NCI-H2227 treated with DMSO at 0.1 percent for 48 hours (cell line): ENCODE results near the gene ABCG8.

Source experiments
- DNase-seq: peaks from one replicate; lab custom pipeline; 2025; lab: John Stamatoyannopoulos, UW

Gene ABCG8

DNA sequence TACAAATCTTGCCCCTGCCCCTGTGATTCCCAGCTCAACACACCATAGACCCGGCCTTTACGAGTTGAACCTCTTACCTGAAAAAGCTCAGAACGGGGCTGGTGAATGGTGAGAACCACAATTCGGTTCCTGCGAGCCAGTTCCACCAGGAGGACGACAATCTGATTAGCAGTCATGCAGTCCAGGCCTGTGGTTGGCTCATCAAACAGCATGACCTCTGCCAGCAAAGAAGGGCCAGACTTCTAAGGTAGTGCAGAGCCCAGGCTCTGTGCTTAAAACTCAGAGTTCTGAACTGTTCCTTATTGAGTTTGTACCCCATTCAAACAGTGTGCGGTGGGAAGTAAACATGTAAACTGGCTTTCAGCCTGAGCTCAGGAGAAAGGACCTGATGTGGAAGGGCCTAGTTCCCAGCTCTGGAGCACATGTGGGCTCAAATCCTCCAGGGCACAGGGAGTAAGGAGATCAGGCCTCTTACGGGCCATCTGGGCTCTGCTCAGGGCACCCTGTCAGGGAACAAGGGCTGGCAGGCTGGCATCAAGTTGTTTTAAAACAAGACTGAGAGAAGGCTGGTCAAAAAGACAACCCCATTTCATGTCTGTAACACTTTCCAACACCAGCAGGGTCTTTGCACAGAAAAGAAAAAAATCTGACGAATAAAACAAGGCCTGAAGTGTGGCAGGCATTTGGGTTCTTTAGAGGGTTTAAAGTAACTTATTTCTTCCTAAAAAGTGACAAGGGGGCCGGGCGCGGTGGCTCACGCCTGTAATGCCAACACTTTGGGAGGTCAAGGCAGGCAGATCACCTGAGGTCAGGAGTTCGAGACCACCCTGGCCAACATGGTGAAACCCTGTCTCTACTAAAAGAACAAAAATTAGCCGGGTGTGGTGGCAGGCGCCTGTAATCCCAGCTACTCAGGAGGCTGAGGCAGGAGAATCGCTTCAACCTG is 12.2 kb upstream of the ABCG8 start:
- DNase-seq, result no peak

DNA sequence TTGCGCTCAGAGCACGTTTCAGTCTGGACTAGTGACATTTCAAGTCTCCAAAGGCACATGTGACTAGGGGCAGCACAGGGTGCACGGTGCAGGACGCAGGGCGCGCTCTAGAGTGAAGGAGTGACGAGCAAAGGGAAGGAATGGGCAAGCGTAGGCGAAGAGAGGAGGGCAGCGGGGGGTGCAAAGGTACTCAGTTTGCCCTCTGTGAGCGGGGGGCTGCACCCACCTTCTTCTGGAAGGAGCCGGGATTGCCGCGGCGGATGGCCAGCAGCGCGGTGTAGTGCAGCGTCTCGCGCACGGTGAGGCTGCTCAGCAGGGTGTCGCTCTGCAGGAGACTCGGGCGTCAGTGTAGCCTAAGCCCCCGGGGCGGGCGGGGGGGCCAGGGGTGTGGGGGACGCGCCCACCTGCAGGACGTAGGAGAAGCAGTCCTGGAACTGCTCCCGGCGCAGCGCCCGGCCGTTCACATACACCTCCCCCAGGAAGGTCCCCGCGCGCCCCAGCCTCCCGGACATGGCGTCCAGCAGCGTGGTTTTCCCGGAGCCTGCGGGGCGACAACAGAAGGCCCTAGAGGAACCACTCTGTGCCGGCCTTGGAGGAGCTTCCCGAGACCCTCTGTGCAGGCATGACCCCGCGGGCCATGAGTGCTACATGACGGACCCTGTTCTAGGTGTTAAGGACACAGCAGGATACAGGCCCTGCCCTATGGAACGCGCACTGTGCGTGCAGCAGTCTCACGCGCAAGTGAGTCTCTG is 7.1 kb upstream of the ABCG8 start:
- no peak for DNase-seq

DNA sequence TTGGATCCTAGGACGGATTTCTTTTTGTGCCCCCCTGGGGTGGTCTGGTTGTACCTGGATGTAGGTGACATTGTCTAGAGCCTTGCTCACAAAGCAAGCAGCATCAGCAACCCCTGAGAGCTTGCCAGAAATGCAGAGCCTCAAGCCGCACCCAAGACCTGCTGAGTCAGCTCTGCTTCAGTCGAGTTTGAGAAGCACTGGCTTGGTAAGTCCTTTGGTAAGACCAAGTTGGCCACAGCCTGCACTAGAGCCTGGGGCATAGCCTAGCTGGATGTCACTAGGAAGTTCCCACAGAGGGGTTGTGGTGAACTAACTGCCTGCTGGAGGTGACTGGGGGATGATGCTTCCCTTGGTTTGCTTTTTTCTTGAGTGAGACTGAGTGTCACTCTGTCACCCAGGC is 6.3 kb upstream of the ABCG8 start:
- DNase-seq, result no peak

DNA sequence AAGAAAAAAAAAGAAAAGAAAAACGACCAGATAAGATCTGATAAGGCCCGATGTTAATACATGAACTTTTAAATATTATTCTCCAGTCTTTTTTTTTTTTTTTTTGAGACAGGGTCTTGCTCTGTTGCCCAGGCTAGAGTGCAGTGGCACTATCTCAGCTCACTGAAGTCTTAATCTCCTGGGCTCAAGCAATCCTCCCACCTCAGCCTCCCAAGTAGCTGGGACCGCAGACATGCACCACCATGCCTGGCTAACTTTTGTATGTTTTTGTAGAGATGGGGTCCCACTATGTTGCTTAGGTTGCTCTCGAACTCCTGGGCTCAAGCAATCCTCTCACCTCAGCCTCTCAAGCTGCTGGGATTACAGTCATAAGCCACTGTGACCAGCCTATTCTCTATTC is 1.7 kb upstream of the ABCG8 start:
- no peak for DNase-seq

DNA sequence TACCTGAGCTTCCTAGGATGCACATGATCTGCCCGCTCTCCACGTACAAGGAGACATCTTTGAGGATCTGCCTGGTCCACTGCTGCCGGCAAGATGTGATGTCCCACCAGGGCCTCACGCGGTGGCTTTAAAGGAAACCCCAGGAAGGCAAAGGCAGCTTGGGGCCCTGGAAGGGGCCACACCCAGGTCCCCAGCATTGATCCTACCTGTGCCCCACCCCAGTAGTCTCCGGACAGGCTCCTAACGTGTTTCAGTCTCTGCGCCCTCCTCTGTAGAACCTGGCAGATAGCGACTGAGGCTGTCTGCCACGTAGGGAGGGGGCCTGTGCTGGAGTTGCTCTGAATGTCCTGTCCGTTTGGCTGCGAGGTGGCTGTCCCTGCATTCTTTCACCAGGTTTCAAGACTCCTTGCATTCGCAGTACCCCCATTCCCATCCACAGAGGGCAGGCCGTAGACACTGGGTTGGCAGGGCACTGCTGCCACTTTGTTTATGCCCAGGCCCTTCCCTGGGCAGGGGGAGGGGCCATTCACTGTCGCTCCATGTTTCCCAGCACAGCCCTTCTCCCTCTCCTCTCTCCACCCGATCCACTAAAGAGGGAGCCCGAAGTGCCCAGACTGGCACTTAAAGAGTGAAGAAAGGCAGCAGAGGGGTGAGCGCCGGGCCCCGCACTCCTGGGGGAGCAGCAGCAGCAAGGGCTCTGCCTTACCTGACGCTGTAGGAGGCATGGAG is 776 bp upstream of the ABCG8 start:
- no peak for DNase-seq

DNA sequence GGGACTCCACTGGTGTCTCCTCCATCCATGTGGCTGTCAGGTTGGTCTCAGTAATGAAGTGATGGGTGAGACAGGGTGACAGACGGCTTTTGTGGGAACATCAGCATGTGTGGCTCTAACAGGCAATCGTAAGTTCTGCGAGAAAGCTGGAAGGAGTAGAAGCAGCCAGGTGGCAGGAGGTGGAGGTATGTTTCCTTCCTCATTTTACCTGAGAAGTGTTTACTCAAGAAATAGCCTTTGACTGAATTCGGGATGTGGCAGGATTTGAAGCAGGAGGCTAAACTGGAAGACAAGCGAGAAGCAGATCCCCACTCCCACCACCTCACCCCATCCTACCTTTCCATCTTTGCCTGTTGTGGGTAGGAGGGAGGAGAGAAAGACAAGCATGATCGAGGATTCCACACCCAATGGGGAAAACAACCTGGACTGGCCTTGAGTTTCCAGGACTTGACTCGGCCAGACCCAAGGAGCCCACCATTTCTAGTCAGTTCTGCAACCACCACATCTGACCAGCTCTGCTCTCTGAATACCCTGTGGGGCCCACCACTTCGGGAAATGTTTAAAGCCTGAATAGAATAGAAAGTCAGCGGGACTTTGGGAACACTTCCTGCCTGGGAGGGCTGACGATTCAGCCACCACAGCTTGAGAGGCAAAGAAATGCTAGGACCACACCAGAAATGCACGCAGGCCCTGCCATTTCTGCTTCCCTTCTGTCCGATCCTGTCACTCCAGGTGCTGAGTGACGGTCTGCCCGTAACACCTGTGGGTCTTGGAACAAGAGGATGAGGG is 1.2 kb downstream of the ABCG8 start:
- DNase-seq, result no peak

DNA sequence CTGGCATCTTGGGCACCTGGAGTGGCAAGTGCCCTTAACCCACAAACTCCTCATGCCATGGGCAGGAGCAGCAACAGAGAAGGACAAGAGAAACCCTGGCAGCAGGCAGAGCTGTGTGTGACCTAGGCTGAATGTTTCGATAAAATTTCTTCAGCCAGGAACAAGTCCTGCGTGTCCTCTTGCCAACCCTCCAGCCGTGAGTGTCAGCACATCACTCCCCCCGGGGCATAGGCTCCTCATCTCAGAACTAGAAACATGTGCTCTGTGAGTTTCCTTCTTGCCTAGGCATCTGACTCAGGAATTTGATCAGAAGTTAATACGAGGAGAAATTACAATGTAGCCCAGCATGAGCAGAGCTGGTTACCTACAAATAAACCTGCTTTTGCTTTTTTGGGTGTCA is 2.2 kb downstream of the ABCG8 start:
- no peak for DNase-seq

DNA sequence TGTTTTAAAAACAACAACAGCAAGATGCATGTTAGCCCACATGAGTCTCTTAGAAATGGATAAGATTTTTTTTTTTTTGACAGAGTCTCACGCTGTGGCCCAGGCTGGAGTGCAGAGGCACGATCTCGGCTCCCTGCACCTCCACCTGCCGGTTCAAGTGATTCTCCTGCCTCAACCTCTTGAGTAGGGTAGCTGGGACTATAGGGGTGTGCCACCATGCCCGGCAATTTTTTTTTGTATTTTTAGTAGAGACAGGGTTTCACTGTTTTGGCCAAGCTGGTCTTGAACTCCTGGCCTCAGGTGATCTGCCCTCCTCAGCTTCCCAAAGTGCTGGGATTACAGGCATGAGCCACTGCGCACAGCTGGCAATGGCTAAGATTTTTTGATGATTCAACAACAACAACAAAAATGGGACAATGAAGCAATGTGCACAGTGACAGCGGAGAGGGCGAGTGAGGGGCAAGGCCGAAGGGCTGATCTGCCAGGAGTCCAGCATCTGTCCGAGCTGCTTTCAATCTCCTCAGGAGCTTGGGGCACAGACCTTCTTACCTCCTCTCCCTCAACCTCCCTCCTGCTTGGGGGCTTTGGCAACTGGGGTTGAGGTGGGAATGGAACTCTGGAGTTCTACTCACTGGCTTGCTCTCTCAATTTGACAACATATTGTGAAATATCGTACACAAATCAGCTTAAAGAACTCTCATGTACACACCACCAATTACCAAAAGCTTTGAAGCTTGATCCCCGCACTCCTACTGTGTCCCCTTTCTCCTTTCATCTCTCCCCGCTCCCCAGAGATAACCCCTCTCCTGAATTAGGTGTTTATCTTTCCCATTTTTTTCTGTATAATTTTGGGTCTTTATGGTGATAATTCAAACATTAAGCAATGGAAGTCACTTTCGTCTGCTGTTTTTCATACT is 3.4 kb downstream of the ABCG8 start:
- no peak for DNase-seq

DNA sequence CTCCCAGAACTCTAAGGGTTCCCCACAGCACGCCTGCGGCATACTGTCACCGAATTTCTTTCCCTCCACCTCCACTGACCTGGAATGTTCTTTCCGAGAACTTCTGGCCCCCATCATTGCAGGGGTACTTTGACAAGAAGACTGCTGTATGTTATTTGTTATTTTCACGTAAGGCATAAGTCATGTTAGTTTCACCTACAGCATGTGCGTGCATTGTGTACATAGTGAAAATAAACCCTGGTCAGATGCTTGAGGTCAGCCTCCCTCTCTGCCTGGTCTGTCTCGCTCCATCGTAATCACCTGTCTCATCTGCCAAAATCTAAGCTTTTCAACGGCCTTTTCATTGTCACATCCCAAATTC is 4.1 kb downstream of the ABCG8 start:
- DNase-seq, result no peak

DNA sequence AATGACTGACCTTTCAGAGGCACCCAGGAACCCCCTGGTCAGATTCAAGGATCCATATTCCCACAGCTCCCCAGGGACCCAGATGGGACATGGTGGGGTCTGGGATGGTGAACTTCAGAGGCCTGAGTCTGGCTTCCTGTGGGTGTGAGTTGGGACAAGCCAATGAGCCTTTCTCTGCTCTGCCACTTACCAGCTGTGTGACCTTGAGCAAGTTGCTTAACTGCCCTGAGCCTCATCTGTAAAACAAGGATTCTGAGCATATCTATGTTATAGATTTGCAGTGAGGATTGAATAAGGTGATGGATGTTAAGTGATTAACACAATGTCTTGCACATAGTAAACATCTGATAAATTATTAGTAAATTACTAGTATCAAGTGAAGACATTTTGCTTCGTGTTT is 6.4 kb downstream of the ABCG8 start:
- DNase-seq, result no peak

DNA sequence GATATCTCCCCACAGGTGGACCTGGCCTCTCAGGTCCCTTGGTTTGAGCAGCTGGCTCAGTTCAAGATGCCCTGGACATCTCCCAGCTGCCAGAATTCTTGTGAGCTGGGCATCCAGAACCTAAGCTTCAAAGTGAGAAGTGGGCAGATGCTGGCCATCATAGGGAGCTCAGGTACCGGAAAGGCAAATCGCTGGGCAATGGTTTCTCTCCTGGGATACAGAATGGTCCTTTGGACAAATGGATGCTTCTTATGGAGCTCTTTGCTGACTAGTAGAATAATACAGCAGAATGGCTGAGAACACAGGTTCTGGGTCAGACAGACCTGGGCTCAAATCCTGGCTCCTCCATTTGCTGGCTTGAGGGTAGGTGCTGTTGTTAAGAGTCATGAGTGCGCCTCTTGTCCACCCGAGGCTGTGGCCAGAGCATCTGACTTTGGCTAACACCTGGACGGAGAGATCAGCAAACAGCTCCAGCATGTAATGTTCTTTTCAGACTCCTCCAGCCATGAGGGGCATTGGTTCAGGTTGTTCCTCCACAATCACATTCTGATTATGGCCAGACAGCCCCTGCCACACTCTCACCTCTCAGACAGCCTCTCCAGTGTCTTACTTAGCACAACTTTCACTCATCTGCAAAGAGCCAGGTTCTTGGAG is 7.5 kb downstream of the ABCG8 start:
- no peak for DNase-seq

DNA sequence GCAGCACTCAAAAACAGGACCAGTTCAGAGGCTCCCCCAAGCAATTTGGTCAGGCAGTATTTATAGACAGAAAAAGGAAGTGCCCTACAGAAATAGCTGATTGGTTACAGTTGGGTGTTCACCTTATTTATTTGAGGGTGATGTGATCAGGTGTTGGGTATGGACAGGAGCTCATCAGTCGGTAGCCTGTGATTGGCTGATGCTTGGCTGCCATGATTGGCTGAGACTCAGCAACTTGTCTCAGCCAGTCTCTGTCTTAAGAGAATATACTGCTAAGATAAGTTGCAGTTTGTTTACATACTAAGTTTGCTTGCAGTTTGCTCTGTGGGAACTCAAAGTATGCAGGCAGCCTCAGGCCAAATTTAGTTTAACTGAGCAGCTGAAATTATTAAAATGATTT is 9.4 kb downstream of the ABCG8 start:
- no peak for DNase-seq

DNA sequence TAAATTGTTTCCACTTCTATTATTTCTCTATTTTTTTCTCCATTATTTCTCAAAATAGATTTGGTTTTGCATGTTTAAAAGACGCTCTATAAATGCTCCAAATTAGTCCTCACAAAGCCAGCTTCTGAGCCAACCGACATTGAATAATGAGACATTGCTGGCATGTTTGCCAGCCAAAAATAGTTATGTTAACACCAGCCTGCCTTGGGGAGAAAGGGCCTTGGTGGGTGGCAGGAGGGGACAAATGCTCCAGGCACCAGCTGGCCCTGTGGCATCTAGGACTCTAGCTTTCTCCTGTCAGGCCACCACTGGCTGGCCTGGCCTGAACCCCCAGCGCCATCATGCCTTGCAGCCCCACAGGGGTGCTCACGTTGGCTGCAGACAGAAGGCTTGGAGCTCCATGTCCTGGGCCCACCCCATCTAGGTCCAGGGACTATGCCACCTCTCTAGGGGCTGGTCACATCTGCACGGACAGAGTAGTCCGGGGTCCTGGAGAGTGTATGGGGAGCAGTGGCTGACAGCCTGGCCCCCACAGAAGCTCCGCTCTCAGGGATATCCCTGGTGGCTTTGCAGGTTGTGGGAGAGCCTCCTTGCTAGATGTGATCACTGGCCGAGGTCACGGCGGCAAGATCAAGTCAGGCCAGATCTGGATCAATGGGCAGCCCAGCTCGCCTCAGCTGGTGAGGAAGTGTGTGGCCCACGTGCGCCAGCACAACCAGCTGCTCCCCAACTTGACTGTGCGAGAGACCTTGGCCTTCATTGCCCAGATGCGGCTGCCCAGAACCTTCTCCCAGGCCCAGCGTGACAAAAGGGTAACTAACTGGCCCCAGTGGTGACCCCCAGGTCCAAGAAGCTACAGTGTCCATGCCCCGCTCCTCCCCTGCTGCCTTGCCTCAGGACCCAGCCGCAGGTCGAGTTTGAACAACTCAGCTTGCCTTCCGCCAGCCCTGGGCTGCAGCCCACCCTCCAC is 12.5 kb downstream of the ABCG8 start:
- no peak for DNase-seq

DNA sequence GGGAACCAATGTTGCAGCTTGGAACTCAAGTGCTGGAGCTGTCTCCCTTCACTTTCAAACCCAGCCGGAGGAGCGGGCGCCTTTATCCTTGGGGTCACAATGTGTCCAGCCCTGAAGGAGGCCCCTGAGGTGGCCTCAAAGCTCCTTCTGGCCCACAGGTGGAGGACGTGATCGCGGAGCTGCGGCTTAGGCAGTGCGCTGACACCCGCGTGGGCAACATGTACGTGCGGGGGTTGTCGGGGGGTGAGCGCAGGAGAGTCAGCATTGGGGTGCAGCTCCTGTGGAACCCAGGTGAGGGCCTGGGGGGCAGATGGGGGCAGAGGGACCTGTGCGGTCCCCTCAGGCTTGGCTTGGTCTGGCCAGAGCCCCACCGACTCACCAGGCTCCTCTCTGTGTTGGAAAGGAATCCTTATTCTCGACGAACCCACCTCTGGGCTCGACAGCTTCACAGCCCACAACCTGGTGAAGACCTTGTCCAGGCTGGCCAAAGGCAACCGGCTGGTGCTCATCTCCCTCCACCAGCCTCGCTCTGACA is 13.5 kb downstream of the ABCG8 start:
- DNase-seq, result no peak

DNA sequence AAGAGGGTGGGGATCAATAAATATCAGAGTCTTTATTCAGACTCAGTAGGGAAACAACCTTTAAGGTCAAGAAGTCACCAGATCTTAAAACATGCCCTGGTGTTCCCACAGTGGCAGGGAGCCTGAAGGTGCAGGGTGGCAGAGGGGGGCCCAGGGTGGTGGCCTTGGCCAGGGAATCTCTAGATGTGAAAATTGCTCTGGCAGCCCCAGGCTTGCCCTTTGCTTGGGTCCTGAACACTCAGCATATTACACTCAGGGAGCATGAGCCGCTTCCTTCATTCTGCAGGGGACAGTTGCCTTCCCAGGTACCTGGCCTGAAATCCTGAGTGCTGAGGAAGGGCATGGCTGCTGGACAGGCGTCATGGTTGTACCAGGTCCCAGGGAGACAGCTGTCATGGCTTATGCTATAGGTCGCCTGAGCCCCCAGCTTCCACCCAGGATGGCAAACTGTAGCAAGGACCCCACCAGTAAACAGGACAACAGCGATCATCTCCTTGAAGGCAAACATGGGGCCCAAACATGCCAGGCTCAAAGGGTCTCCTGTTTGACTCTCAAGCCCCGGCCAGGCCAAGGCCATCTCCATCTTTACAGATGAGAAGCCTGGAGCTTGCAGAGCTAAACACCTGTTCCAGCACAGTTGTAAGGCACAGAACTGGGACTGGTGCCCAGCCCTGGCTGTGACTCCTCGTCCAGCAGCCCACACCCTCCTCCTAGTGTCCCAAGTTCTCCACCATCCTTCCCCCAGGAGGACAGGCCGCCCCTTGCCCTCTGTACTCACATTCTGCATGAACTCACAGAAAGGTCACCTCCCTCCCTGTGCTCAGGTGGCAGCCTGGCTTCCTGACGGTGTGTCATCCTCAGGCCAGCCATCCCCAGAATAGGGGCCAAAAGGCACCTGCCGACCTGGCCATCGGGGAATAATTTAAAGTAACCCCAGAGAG is 14.6 kb downstream of the ABCG8 start:
- no peak for DNase-seq

DNA sequence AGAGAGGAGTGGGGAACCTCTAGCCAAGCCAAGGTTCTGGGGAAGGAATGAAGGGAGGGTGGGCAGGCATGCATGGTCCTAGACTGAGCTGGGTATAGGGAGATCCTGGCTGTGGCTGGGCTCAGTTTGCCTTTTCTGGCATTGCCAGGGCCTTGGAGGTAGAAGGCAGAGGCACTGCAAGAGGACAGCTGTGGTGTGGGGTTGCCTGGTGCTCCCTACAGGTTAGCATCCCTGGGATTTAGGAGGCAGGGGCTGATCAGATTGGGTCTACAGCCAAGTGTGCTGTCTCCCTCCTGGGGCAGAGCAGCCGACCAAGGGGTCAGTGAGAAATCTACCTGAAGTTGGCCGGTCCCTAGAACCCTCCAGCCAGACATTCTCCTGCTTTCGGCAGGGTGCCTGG is 15.9 kb downstream of the ABCG8 start:
- no peak for DNase-seq

DNA sequence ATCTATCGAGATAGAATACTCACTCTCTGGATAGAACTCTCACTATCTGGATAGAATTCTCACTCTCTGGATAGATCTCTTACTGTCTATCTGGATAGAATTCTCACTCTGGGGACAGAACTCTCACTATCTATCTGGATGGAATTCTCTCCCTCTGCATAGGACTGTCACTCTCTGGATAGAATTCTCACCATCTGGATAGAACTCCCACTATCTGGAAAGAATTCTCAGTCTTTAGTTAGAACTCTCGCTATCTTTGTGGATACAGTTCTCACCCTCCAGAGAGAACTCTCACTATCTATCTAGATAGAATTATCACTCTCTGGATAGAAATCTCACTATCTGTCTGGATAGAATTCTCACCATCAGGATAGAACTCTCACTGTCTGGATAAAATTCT is 16.5 kb downstream of the ABCG8 start:
- no peak for DNase-seq

DNA sequence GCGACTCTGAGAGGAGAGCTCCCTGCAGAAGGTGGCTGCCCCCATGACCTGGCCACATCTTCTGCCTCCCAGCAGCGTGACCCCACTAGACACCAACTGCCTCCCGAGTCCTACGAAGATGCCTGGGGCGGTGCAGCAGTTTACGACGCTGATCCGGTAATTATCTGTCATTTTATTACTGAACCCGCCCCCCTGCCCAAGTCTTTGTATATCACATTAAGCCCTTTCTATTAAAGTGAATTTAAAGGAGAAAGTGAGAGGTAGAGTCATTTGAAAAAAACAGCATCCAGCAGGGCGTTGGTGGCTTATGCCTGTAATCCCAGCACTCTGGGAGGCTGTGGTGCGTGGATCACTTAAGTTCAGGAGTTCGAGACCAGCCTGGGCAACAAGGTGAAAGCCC is 33.4 kb downstream of the ABCG8 start:
- DNase-seq, result no peak
